CD4-positive, alpha-beta memory T cell (primary cell): Measurements from ENCODE around the gene ZNF564. TPM values are rescaled to one million over a fixed set of nuclear protein-coding genes. Genes with fewer than 3 reads are reported as not detected.

Experiments
- polyA plus RNA-seq, 2 donors: library from polyadenylated mRNA; unstranded; fragments of 300-500 nt; fragmentation: Illumina TruSeq; gene quantifications; one replicate each; pipeline ENCODE4 v1.2.3, GENCODE V29; 2021
- total RNA-seq, 2 experiments: library from RNA; stranded (reverse); gene quantifications; one replicate each; pipeline ENCODE4 v1.2.3, GENCODE V29; 2021

The ZNF564 gene
- total and polyA plus RNA-seq, 4 experiments from 2014 or later: 11.2 to 30.6 (median 22.3) TPM

Other genes starting within 250 kb of the ZNF564 start
- gene ZNF563, start 217.8 kb downstream of the ZNF564 start, total RNA-seq: 10 to 100 TPM; 15.0 to 15.6 TPM
- gene ZNF563, start 217.8 kb downstream of the ZNF564 start, polyA plus RNA-seq: 1 to 10 TPM; 5.4 to 6.9 TPM
- 1 to 10 TPM; 2.5 to 3.8 TPM for gene ZNF442, start 185.8 kb downstream of the ZNF564 start, total RNA-seq
- 1 to 10 TPM in 1 of 2 donors, under 1 TPM in 1; 0.75 to 1.4 TPM for gene ZNF442, start 185.8 kb downstream of the ZNF564 start, polyA plus RNA-seq
- gene ZNF799, start 150.2 kb downstream of the ZNF564 start, total RNA-seq: 10 to 100 TPM; 10.1 to 10.3 TPM
- 1 to 10 TPM; 6.3 to 6.6 TPM for gene ZNF799, start 150.2 kb downstream of the ZNF564 start, polyA plus RNA-seq
- 10 to 100 TPM in 1 of 2 experiments, 1 to 10 TPM in 1; 9.9 to 10.3 TPM for gene ZNF443, start 110.5 kb downstream of the ZNF564 start, total RNA-seq
- 1 to 10 TPM; 1.9 to 4.2 TPM for gene ZNF443, start 110.5 kb downstream of the ZNF564 start, polyA plus RNA-seq
- 1 to 10 TPM; 7.1 to 9.6 TPM for gene ZNF709, start 66.7 kb downstream of the ZNF564 start, total RNA-seq
- gene ZNF709, start 66.7 kb downstream of the ZNF564 start, polyA plus RNA-seq: 1 to 10 TPM; 1.1 to 2.3 TPM
- 10 to 100 TPM; 10.6 to 11.8 TPM for gene ZNF490, start 59.3 kb upstream of the ZNF564 start, total RNA-seq
- 1 to 10 TPM; 2.2 to 4.3 TPM for gene ZNF490, start 59.3 kb upstream of the ZNF564 start, polyA plus RNA-seq
- gene ZNF791, start 59.4 kb upstream of the ZNF564 start, total RNA-seq: 10 to 100 TPM; 46.0 to 46.3 TPM
- gene ZNF791, start 59.4 kb upstream of the ZNF564 start, polyA plus RNA-seq: 10 to 100 TPM; 11.5 to 17.2 TPM
- gene MAN2B1, start 115.3 kb upstream of the ZNF564 start, total RNA-seq: 100 to 1,000 TPM; 137 to 141 TPM
- 10 to 100 TPM; 45.0 to 76.4 TPM for gene MAN2B1, start 115.3 kb upstream of the ZNF564 start, polyA plus RNA-seq
- 10 to 100 TPM; 18.3 to 19.3 TPM for gene WDR83, start 115.3 kb upstream of the ZNF564 start, total RNA-seq
- gene WDR83, start 115.3 kb upstream of the ZNF564 start, polyA plus RNA-seq: 10 to 100 TPM in 1 of 2 donors, 1 to 10 TPM in 1; 9.8 to 15.7 TPM
- gene DHPS, start 130.4 kb upstream of the ZNF564 start, total RNA-seq: 100 to 1,000 TPM; 195 to 197 TPM
- 10 to 100 TPM; 77.3 to 91.7 TPM for gene DHPS, start 130.4 kb upstream of the ZNF564 start, polyA plus RNA-seq
- not detected for gene GNG14, start 136.5 kb upstream of the ZNF564 start, total RNA-seq
- not detected for gene GNG14, start 136.5 kb upstream of the ZNF564 start, polyA plus RNA-seq
- 1 to 10 TPM; 4.5 to 4.9 TPM for gene FBXW9, start 145.1 kb upstream of the ZNF564 start, total RNA-seq
- 1 to 10 TPM; 4.9 to 8.1 TPM for gene FBXW9, start 145.1 kb upstream of the ZNF564 start, polyA plus RNA-seq
- 10 to 100 TPM; 66.0 to 67.2 TPM for gene TNPO2, start 172.4 kb upstream of the ZNF564 start, total RNA-seq
- 1 to 10 TPM in 1 of 2 donors, under 1 TPM in 1; 0.60 to 1.8 TPM for gene TNPO2, start 172.4 kb upstream of the ZNF564 start, polyA plus RNA-seq
- 100 to 1,000 TPM; 199 to 209 TPM for gene TRIR, start 183.2 kb upstream of the ZNF564 start, total RNA-seq
- 100 to 1,000 TPM; 175 to 243 TPM for gene TRIR, start 183.2 kb upstream of the ZNF564 start, polyA plus RNA-seq
- 10 to 100 TPM; 30.8 to 34.5 TPM for gene GET3, start 186.0 kb upstream of the ZNF564 start, total RNA-seq
- gene GET3, start 186.0 kb upstream of the ZNF564 start, polyA plus RNA-seq: 100 to 1,000 TPM in 1 of 2 donors, 10 to 100 TPM in 1; 60.6 to 114 TPM
- not detected for gene BEST2, start 200.3 kb upstream of the ZNF564 start, total RNA-seq
- not detected for gene BEST2, start 200.3 kb upstream of the ZNF564 start, polyA plus RNA-seq
- 10 to 100 TPM; 23.3 to 24.2 TPM for gene HOOK2, start 224.1 kb upstream of the ZNF564 start, total RNA-seq
- 1 to 10 TPM; 2.6 to 3.4 TPM for gene HOOK2, start 224.1 kb upstream of the ZNF564 start, polyA plus RNA-seq
- 100 to 1,000 TPM; 103 to 106 TPM for gene JUNB, start 240.0 kb upstream of the ZNF564 start, total RNA-seq
- gene JUNB, start 240.0 kb upstream of the ZNF564 start, polyA plus RNA-seq: 1,000 to 10,000 TPM in 1 of 2 donors, 100 to 1,000 TPM in 1; 771 to 3,132 TPM